Type B pancreatic cell (in vitro differentiated cells): ENCODE measurements around the gene BDKRB1. TPM values are rescaled to one million over a fixed set of nuclear protein-coding genes. Genes with fewer than 3 reads are reported as not detected.

Source experiments
- DNase-seq: peaks from one replicate; pipeline ENCODE4 v3.0.0; 2021; ENCODE audit warnings: mixed read lengths; ENCODE audit not compliant: unreplicated experiment; ENCODE audit errors: extremely low spot score
- H3K27ac Mint-ChIP-seq: 2 replicates; pipeline ENCODE4 v1.8.0; 2021; ENCODE audit warnings: mild to moderate bottlenecking, mixed read lengths
- H3K27me3 Mint-ChIP-seq: 2 replicates; pipeline ENCODE4 v1.8.0; 2021; ENCODE audit warnings: mixed read lengths
- H3K36me3 Mint-ChIP-seq: 2 replicates; pipeline ENCODE4 v1.8.0; 2021; ENCODE audit warnings: mixed read lengths
- H3K4me1 Mint-ChIP-seq: one replicate; pipeline ENCODE4 v1.8.0; 2021; ENCODE audit warnings: mixed read lengths; ENCODE audit not compliant: unreplicated experiment
- H3K4me3 Mint-ChIP-seq: 2 replicates; pipeline ENCODE4 v1.8.0; 2021; ENCODE audit warnings: mild to moderate bottlenecking, mixed read lengths
- H3K9me3 Mint-ChIP-seq: 2 replicates; pipeline ENCODE4 v1.8.0; 2021; ENCODE audit warnings: mixed read lengths
- CTCF ChIP-seq: fragments of 200-600 bp; sonication (generic); conservative IDR thresholded peaks from 2 replicates; pipeline ENCODE4 v1.5.0; 2021; ENCODE audit warnings: antibody characterized with exemption, mild to moderate bottlenecking
- long read RNA-seq: library from polyadenylated mRNA; unstranded; transcript quantifications from one replicate; pipeline ENCODE4 v2.0.0, GENCODE V29; 2020
- total RNA-seq: library from RNA; stranded (reverse); gene quantifications from 2 replicates; pipeline ENCODE4 v1.2.1, GENCODE V29; 2021; ENCODE audit warnings: low replicate concordance

BDKRB1 gene
- total RNA-seq, result 0.62 TPM in 1 of 2 replicates, not detected in the other
- long read RNA-seq, result 0 reads

- DNase-seq, result no peak
- peaks cover 29% of the 10 kb centered on the region for H3K27me3 Mint-ChIP-seq
- peaks cover 10% of the 10 kb centered on the region for H3K4me1 Mint-ChIP-seq
- TF ChIP-seq CTCF, result no peak
- no peaks in the 10 kb centered on the region for H3K36me3 Mint-ChIP-seq
- H3K4me3 Mint-ChIP-seq, result no peak within 1 kb of the TSS
- peaks cover 1% of the 10 kb centered on the region for H3K9me3 Mint-ChIP-seq
- H3K27ac Mint-ChIP-seq, result no peak within 1 kb of the TSS
These were observed at the start of gene BDKRB1 for GRCh38 chr14:96255501-96256366. Gene BDKRB1 (plus strand): TSS chr14:96256210. CDS start chr14:96263683, 7,473 bp downstream.

DNA sequence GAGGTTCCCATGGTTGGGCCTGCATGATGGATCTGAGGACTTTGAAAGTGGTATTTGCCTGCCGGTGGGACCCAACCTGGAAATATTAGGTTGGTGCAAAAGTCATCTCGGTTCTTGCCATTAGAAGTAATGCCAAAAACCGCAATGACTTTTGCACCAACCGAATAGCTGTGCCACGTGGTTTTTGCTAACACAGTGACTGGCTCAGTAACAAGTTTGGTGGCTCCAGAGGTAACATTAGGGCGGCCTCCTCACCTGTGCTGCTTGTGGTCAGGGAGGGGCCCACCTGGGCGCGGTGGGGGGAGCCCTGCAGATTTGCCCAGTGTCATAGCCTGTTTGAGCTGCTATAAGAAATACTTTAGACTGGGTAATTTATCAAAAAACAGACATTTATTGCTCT, 49.5 kb upstream of the BDKRB1 start:
- peaks cover 14% of the 10 kb centered on the region for H3K4me1 Mint-ChIP-seq
- H3K4me3 Mint-ChIP-seq, result peak overlapping the region; percentile 39
- no peaks in the 10 kb centered on the region for H3K9me3 Mint-ChIP-seq
- no peak for TF ChIP-seq CTCF
- no peak for DNase-seq
- H3K27ac Mint-ChIP-seq, result peak overlapping the region; percentile 10
- peaks cover 13% of the 10 kb centered on the region for H3K27me3 Mint-ChIP-seq
- no peaks in the 10 kb centered on the region for H3K36me3 Mint-ChIP-seq

DNA sequence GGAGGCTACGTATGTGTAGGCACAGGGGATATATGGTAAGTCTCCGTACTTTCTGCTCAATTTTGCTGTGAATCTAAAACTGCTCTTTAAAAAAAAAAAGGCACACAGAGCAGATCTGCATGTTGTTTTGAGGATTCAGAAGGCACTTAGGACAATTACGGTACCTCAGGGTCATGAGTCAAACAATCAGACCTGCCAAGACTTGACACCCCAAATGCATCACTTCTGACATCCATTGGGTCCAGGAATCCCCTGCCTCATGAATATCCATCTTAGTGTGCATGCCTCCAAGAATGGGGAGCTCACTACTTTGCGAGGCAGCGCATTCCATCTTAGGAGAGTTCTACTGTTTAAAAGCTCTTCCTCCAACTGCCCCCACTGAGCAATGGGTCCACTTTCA, 48.3 kb upstream of the BDKRB1 start:
- TF ChIP-seq CTCF, result no peak
- DNase-seq, result no peak
- H3K9me3 Mint-ChIP-seq, result no peaks in the 10 kb centered on the region
- H3K27ac Mint-ChIP-seq, result no peak overlapping the region
- H3K4me3 Mint-ChIP-seq, result no peak overlapping the region
- no peaks in the 10 kb centered on the region for H3K36me3 Mint-ChIP-seq
- H3K27me3 Mint-ChIP-seq, result peaks cover 9% of the 10 kb centered on the region
- peaks cover 7% of the 10 kb centered on the region for H3K4me1 Mint-ChIP-seq

- H3K9me3 Mint-ChIP-seq, result no peaks in the 10 kb centered on the region
- no peak for DNase-seq
- H3K4me3 Mint-ChIP-seq, result no peak overlapping the region
- peaks cover 7% of the 10 kb centered on the region for H3K4me1 Mint-ChIP-seq
- H3K27ac Mint-ChIP-seq, result no peak overlapping the region
- H3K27me3 Mint-ChIP-seq, result peaks cover 5% of the 10 kb centered on the region
- no peaks in the 10 kb centered on the region for H3K36me3 Mint-ChIP-seq
- TF ChIP-seq CTCF, result no peak
These were observed 47.3 kb upstream of the BDKRB1 start for GRCh38 chr14:96208739-96209138.

DNA sequence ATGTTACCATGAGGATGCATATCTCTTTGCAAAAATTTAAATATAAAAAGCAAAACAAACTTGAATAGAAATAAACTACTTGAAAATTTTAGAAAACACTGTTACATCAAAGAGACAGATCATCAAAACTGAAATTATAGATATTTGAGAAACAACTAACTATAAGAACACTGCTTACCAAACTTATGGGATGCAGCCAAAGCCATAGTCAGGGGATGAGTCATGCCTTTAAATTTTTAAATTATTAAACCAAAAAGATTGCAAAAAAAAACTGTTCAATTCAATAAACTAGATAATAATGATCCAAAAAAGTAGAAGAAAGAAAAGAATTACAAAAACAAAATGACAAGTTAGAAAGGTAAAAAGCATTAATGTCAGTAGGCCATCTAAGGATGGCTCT, 43.9 kb upstream of the BDKRB1 start:
- TF ChIP-seq CTCF, result no peak
- Mint-ChIP-seq H3K27me3 (no peaks in the 10 kb centered on the region), H3K4me3 (no peak overlapping the region), H3K4me1 (no peaks in the 10 kb centered on the region), H3K9me3 (no peaks in the 10 kb centered on the region), H3K27ac (no peak overlapping the region), H3K36me3 (no peaks in the 10 kb centered on the region)
- DNase-seq, result no peak
